ENCODE results near the gene BANF1.

BANF1 gene

GRCh38 chr11:66026017-66026529 is 23.8 kb downstream of the BANF1 start, which contains the start of gene CATSPER1:
CATSPER1 (minus strand) TSS chr11:66026479; CDS start chr11:66026379, 100 bp downstream.
- no peak within 1 kb of the TSS for H3K4me3 ChIP-seq (ENCODE audit: low read depth, low read length)
- TF ChIP-seq CTCF (IDR thresholded peaks at IDR 0.05; ENCODE audit: control insufficient read depth, extremely low read depth, insufficient read depth): no peak
- DNase-seq (ENCODE audit: low read depth): no peak

GRCh38 chr11:66032957-66033735 is 30.8 kb downstream of the BANF1 start:
- H3K4me3 ChIP-seq (ENCODE audit: low read depth, low read length): no peak overlapping the region
- no peak for TF ChIP-seq CTCF (IDR thresholded peaks at IDR 0.05; ENCODE audit: control insufficient read depth, extremely low read depth, insufficient read depth)
- peak; percentile 63 for DNase-seq (ENCODE audit: low read depth)

GRCh38 chr11:66035653-66036333 is 33.5 kb downstream of the BANF1 start:
- no peak for DNase-seq (ENCODE audit: low read depth)
- no peak for TF ChIP-seq CTCF (IDR thresholded peaks at IDR 0.05; ENCODE audit: control insufficient read depth, extremely low read depth, insufficient read depth)

GRCh38 chr11:66036334-66036710 is 34.0 kb downstream of the BANF1 start:
- no peak for TF ChIP-seq CTCF (IDR thresholded peaks at IDR 0.05; ENCODE audit: control insufficient read depth, extremely low read depth, insufficient read depth)
- DNase-seq (ENCODE audit: low read depth): no peak
- H3K4me3 ChIP-seq (ENCODE audit: low read depth, low read length): no peak overlapping the region

More at GRCh38 chr11:66035653-66036333, 33.5 kb downstream of the BANF1 start:
- no peak overlapping the region for H3K4me3 ChIP-seq (ENCODE audit: low read depth, low read length)

- DNase-seq (ENCODE audit: low read depth): no peak
- no peak for TF ChIP-seq CTCF (IDR thresholded peaks at IDR 0.05; ENCODE audit: control insufficient read depth, extremely low read depth, insufficient read depth)
- no peak overlapping the region for H3K4me3 ChIP-seq (ENCODE audit: low read depth, low read length)
Observed at GRCh38 chr11:66037327-66037726, 35.0 kb downstream of the BANF1 start.

GRCh38 chr11:66039765-66040164 is 37.5 kb downstream of the BANF1 start:
- no peak for DNase-seq (ENCODE audit: low read depth)
- H3K4me3 ChIP-seq (ENCODE audit: low read depth, low read length): no peak overlapping the region
- TF ChIP-seq CTCF (IDR thresholded peaks at IDR 0.05; ENCODE audit: control insufficient read depth, extremely low read depth, insufficient read depth): no peak

Data from LNCaP clone FGC (cell line).